Endothelial cell of umbilical vein (primary cell): ENCODE measurements around the gene IL36G. TPM values are rescaled to one million over a fixed set of nuclear protein-coding genes. Genes with fewer than 3 reads are reported as not detected.

Experiments
- BruUV-seq: library from RNA; stranded (reverse); fragments of 400-500 nt; replicated peaks from 2 replicates; lab custom pipeline; 2021; lab: Mats Ljungman, UMichigan
- CTCF ChIA-PET: fragments of 300-600, 350-600 bp; sonication (Branson Sonifier 250); formaldehyde crosslinking; loops from one replicate; lab custom pipeline; 2021; ENCODE audit warnings: antibody characterized with exemption, inconsistent platforms; lab: Charles Lee
- POLR2A ChIA-PET: fragments of 300-600, 350-600 bp; sonication (Branson Sonifier 250); formaldehyde crosslinking; loops from one replicate; lab custom pipeline; 2021; ENCODE audit warnings: antibody characterized with exemption, inconsistent platforms; lab: Charles Lee
- DNase-seq: peaks from one replicate; pipeline ENCODE4 v3.0.0-alpha.2; 2011; ENCODE audit warnings: low read depth, low spot score
- FAIRE-seq: peaks from 2 replicates; lab custom pipeline; 2011; peaks lifted over from hg19 to GRCh38; lab: Jason Lieb, UNC
- H2AFZ ChIP-seq: 2 replicates; pipeline ENCODE4 v1.6.0; 2012; ENCODE audit warnings: low read depth, low read length, control low read depth, inconsistent platforms
- H3K27ac ChIP-seq: 2 replicates; pipeline ENCODE4 v1.5.1; 2011; ENCODE audit warnings: low read depth, mild to moderate bottlenecking, control low read depth, low read length, moderate library complexity; ENCODE audit not compliant: insufficient read depth
- H3K27me3 ChIP-seq, 2 experiments: 2 replicates each; pipeline versions ENCODE4 v1.6.0 to v1.6.1; 2011; ENCODE audit warnings: low read length in 2 of 2, mixed read lengths in 1 of 2; ENCODE audit not compliant: control insufficient read depth in 2 of 2, insufficient read depth in 2 of 2
- H3K36me3 ChIP-seq, 2 experiments: 2 replicates in 1 of 2; 3 replicates in 1 of 2; pipeline ENCODE4 v1.5.1; 2011; ENCODE audit warnings: low read length in 2 of 2, mild to moderate bottlenecking in 1 of 2, moderate library complexity in 1 of 2; ENCODE audit not compliant: control insufficient read depth in 2 of 2, insufficient read depth in 2 of 2; ENCODE audit errors: extremely low read depth in 1 of 2
- H3K4me1 ChIP-seq: 3 replicates; pipeline ENCODE4 v1.5.1; 2011; ENCODE audit warnings: mild to moderate bottlenecking, low read length; ENCODE audit not compliant: control insufficient read depth, insufficient read depth; ENCODE audit errors: extremely low read depth
- H3K4me2 ChIP-seq: 2 replicates; pipeline ENCODE4 v1.6.1; 2011; ENCODE audit warnings: low read length, control low read depth, mixed read lengths; ENCODE audit not compliant: insufficient read depth
- H3K4me3 ChIP-seq, 3 experiments: fragments of 200-600 bp in 1 of 3; sonication (generic), shearing (Covaris generic) in 1 of 3; replicated peaks in 1 of 3; 2 replicates each; pipeline ENCODE4 v1.5.1; 2011 to 2016; ENCODE audit warnings: control low read depth in 3 of 3, low read length in 3 of 3, mild to moderate bottlenecking in 2 of 3, inconsistent platforms in 1 of 3, low read depth in 1 of 3, moderate library complexity in 1 of 3; ENCODE audit not compliant: insufficient read depth in 1 of 3
- H3K79me2 ChIP-seq: 2 replicates; pipeline ENCODE4 v1.6.0; 2012; ENCODE audit warnings: low read length, inconsistent platforms; ENCODE audit not compliant: control insufficient read depth, insufficient read depth
- H3K9ac ChIP-seq: replicated peaks from 2 replicates; pipeline ENCODE3; 2011; ENCODE audit warnings: low read length, control low read depth; ENCODE audit not compliant: insufficient read depth; ENCODE audit errors: extremely low read depth
- H3K9me1 ChIP-seq: replicated peaks from 3 replicates; pipeline ENCODE4 v1.6.0; 2011; ENCODE audit warnings: mild to moderate bottlenecking, low read length; ENCODE audit not compliant: control insufficient read depth, insufficient read depth; ENCODE audit errors: extremely low read depth
- H3K9me3 ChIP-seq: replicated peaks from 2 replicates; pipeline ENCODE4 v1.5.1; 2012; ENCODE audit warnings: low read length, inconsistent platforms; ENCODE audit not compliant: control insufficient read depth, insufficient read depth
- H4K20me1 ChIP-seq: replicated peaks from 2 replicates; pipeline ENCODE3; 2011; ENCODE audit warnings: mild to moderate bottlenecking, low read length; ENCODE audit not compliant: control insufficient read depth, insufficient read depth; ENCODE audit errors: extremely low read depth
- CTCF ChIP-seq, 2 donors: IDR thresholded peaks; 1 replicate in 1 of 2; 2 replicates in 1 of 2; pipeline ENCODE4 v1.5.1; 2011; ENCODE audit warnings: low read length in 2 of 2, mild to moderate bottlenecking in 2 of 2, moderate library complexity in 2 of 2, control low read depth in 1 of 2, inconsistent platforms in 1 of 2, low read depth in 1 of 2; ENCODE audit not compliant: insufficient read depth in 1 of 2; ENCODE audit errors: extremely low read depth in 1 of 2
- EZH2 ChIP-seq: IDR thresholded peaks from 2 replicates; pipeline ENCODE4 v1.6.1; 2012; ENCODE audit warnings: borderline replicate concordance, low read depth, mild to moderate bottlenecking, moderate library complexity, low read length, inconsistent platforms; ENCODE audit not compliant: severe bottlenecking
- FOS ChIP-seq: IDR thresholded peaks from 2 replicates; pipeline ENCODE4 v1.6.1; 2011; ENCODE audit warnings: mild to moderate bottlenecking, low read length, moderate library complexity, borderline replicate concordance; ENCODE audit not compliant: insufficient read depth
- GATA2 ChIP-seq: IDR thresholded peaks from 2 replicates; pipeline ENCODE4 v1.7.0; 2011; ENCODE audit warnings: low read depth, mild to moderate bottlenecking, moderate library complexity, mixed read lengths, low read length; ENCODE audit not compliant: insufficient read length, insufficient read depth
- JUN ChIP-seq: IDR thresholded peaks from 2 replicates; pipeline ENCODE4 v1.6.1; 2011; ENCODE audit warnings: borderline replicate concordance, low read depth; ENCODE audit not compliant: insufficient read length, insufficient read depth
- MAX ChIP-seq: IDR thresholded peaks from 2 replicates; pipeline ENCODE4 v1.6.1; 2011; ENCODE audit not compliant: insufficient read depth, insufficient read length
- MYC ChIP-seq: IDR thresholded peaks from one replicate; pipeline ENCODE4 v1.6.1; 2011; ENCODE audit warnings: mild to moderate bottlenecking, low read depth, low read length
- POLR2A ChIP-seq: IDR thresholded peaks from 2 replicates; pipeline ENCODE4 v1.6.1; 2012; ENCODE audit warnings: low read depth, mild to moderate bottlenecking, control low read depth, low read length
- POLR2AphosphoS5 ChIP-seq: IDR thresholded peaks from 2 replicates; pipeline ENCODE4 v1.6.1; 2012; ENCODE audit warnings: low read depth, mild to moderate bottlenecking, control low read depth, low read length, moderate library complexity; ENCODE audit not compliant: insufficient read depth
- dilution Hi-C: fragments of 300-500 bp; cut with MboI; formaldehyde crosslinking; loops from one replicate; pipeline ENCODE4 v1.15.0; 2019; ENCODE audit warnings: low sequenced_read_pairs; ENCODE audit not compliant: extremely low pct_ligation_motif_present
- intact Hi-C: fragments of 100-400 bp; cut with micrococcal nuclease; formaldehyde crosslinking; loops from one replicate; pipeline ENCODE4 v1.10.0; 2022
- polyA plus RNA-seq, 4 experiments: library from polyadenylated mRNA; depleted of rRNA in 3 of 4; stranded (reverse) in 3 of 4; unstranded in 1 of 4; fragments of >200 nt; gene quantifications; 2 replicates each; pipeline versions ENCODE4 v1.2.1 to v1.2.3, GENCODE V29; 2011 to 2012; ENCODE audit warnings: missing spikeins in 1 of 4
- total RNA-seq: library from RNA; stranded (reverse); gene quantifications from 2 replicates; pipeline ENCODE4 v1.2.3, GENCODE V29; 2021

IL36G gene
- total and polyA plus RNA-seq, 2 donors (not counting 3 experiments of a cell fraction or from before 2014, with no cell fraction given), result not detected

- Histone ChIP-seq H3K4me2 (no peak overlapping the region), H4K20me1 (no peaks in the 10 kb centered on the region), H3K9me3 (no peaks in the 10 kb centered on the region), H3K9ac (no peak overlapping the region), H3K36me3 (no peaks in the 10 kb centered on the region), H3K4me3 (no peak overlapping the region), H3K9me1 (no peaks in the 10 kb centered on the region), H3K79me2 (no peaks in the 10 kb centered on the region), H2AFZ (no peak overlapping the region), H3K27me3 (peaks cover 12 to 22% of the 10 kb centered on the region in 2 experiments), H3K27ac (no peak overlapping the region), H3K4me1 (no peaks in the 10 kb centered on the region)
- no peak for TF ChIP-seq CTCF (IDR thresholded peaks at IDR 0.05; ENCODE audit: extremely low read depth in 1 of 2, insufficient read depth in 1 of 2, low read depth in 1 of 2, low read length in 2 of 2)
- no peak for TF ChIP-seq MYC
- TF ChIP-seq EZH2, result no peak
- TF ChIP-seq POLR2A, result no peak
- TF ChIP-seq FOS, result no peak
- no peak for TF ChIP-seq POLR2AphosphoS5
- TF ChIP-seq GATA2, result no peak
- TF ChIP-seq JUN, result no peak
- TF ChIP-seq MAX, result no peak
- dilution Hi-C loops, result no loop called here
- intact Hi-C loops, result loop anchor here (5.0 kb wide), 1 partner anchor 355 kb away; no protein-coding TSS in a partner anchor
- no TSS peak for BruUV-seq
- no peak for FAIRE-seq
- ChIA-PET CTCF (interaction anchor here (4.1 kb wide), 1 partner anchor 15 kb away, joined by 29 read pairs; no protein-coding TSS in a partner anchor), POLR2A (no interaction called here)
- DNase-seq, result no peak
Observed at GRCh38 chr2:112957511-112957910, 20.3 kb upstream of the IL36G start.
